ENCODE results near the gene PIP4K2A. TPM values are rescaled to one million over a fixed set of nuclear protein-coding genes. Genes with fewer than 3 reads are reported as not detected.

The PIP4K2A gene
- total RNA-seq, 2 donors from 2014 or later = 167 to 205 TPM

- Mint-ChIP-seq H3K27me3 (no peaks in the 10 kb centered on the region), H3K4me3 (peak overlapping the region; percentile 58), H3K4me1 (peaks cover 63% of the 10 kb centered on the region), H3K36me3 (ENCODE audit: low read depth) (no peaks in the 10 kb centered on the region), H3K27ac (peak overlapping the region; percentile 99)
- H3K9me3 ChIP-seq (ENCODE audit: control insufficient read depth, low read length, poor library complexity, severe bottlenecking) = no peaks in the 10 kb centered on the region
- DNase-seq = no peak
- peak; percentile 47 for ATAC-seq
Observed at GRCh38 chr10:22623633-22624253, 90.6 kb downstream of the PIP4K2A start.

- Mint-ChIP-seq H3K4me1 (peaks cover 71% of the 10 kb centered on the region), H3K4me3 (no peak overlapping the region)
- ATAC-seq = no peak
Observed at GRCh38 chr10:22622242-22622806, 92.1 kb downstream of the PIP4K2A start.

GRCh38 chr10:22621726-22622125, 92.7 kb downstream of the PIP4K2A start:
- DNase-seq = no peak
- ATAC-seq = no peak
- no peaks in the 10 kb centered on the region for H3K36me3 Mint-ChIP-seq (ENCODE audit: low read depth)
- no peaks in the 10 kb centered on the region for H3K9me3 ChIP-seq (ENCODE audit: control insufficient read depth, low read length, poor library complexity, severe bottlenecking)
- H3K4me3 Mint-ChIP-seq = no peak overlapping the region
- H3K27ac Mint-ChIP-seq = peak overlapping the region; percentile 99
- peaks cover 68% of the 10 kb centered on the region for H3K4me1 Mint-ChIP-seq
- no peaks in the 10 kb centered on the region for H3K27me3 Mint-ChIP-seq

More at GRCh38 chr10:22622242-22622806, 92.1 kb downstream of the PIP4K2A start:
- no peak for DNase-seq
- Mint-ChIP-seq H3K27ac (peak overlapping the region; percentile 99), H3K36me3 (ENCODE audit: low read depth) (no peaks in the 10 kb centered on the region), H3K27me3 (no peaks in the 10 kb centered on the region)
- no peaks in the 10 kb centered on the region for H3K9me3 ChIP-seq (ENCODE audit: control insufficient read depth, low read length, poor library complexity, severe bottlenecking)

- DNase-seq (no peak), ATAC-seq (no peak)
- no peaks in the 10 kb centered on the region for H3K9me3 ChIP-seq (ENCODE audit: control insufficient read depth, low read length, poor library complexity, severe bottlenecking)
- Mint-ChIP-seq H3K27me3 (no peaks in the 10 kb centered on the region), H3K4me3 (no peak overlapping the region), H3K4me1 (peaks cover 68% of the 10 kb centered on the region), H3K27ac (peak overlapping the region; percentile 99), H3K36me3 (ENCODE audit: low read depth) (no peaks in the 10 kb centered on the region)
Observed at GRCh38 chr10:22620929-22621328, 93.4 kb downstream of the PIP4K2A start.

- no peak for ATAC-seq
- peak overlapping the region; percentile 53 for H3K4me3 Mint-ChIP-seq
- peaks cover 66% of the 10 kb centered on the region for H3K4me1 Mint-ChIP-seq
- no peaks in the 10 kb centered on the region for H3K27me3 Mint-ChIP-seq
- H3K27ac Mint-ChIP-seq = peak overlapping the region; percentile 99
- H3K9me3 ChIP-seq (ENCODE audit: control insufficient read depth, low read length, poor library complexity, severe bottlenecking) = no peaks in the 10 kb centered on the region
- no peak for DNase-seq
- H3K36me3 Mint-ChIP-seq (ENCODE audit: low read depth) = no peaks in the 10 kb centered on the region
Observed at GRCh38 chr10:22620140-22620857, 94.1 kb downstream of the PIP4K2A start.

GRCh38 chr10:22619101-22619500, 95.3 kb downstream of the PIP4K2A start:
- no peaks in the 10 kb centered on the region for H3K27me3 Mint-ChIP-seq
- DNase-seq (no peak), ATAC-seq (no peak)
- H3K36me3 Mint-ChIP-seq (ENCODE audit: low read depth) = no peaks in the 10 kb centered on the region
- no peaks in the 10 kb centered on the region for H3K9me3 ChIP-seq (ENCODE audit: control insufficient read depth, low read length, poor library complexity, severe bottlenecking)
- peaks cover 67% of the 10 kb centered on the region for H3K4me1 Mint-ChIP-seq
- peak overlapping the region; percentile 100 for H3K27ac Mint-ChIP-seq
- peak overlapping the region; percentile 76 for H3K4me3 Mint-ChIP-seq

GRCh38 chr10:22618078-22618785, 96.1 kb downstream of the PIP4K2A start:
- DNase-seq (no peak), ATAC-seq (no peak)
- Mint-ChIP-seq H3K4me3 (peak overlapping the region; percentile 76), H3K36me3 (ENCODE audit: low read depth) (peaks cover 5% of the 10 kb centered on the region), H3K4me1 (peaks cover 68% of the 10 kb centered on the region), H3K27me3 (no peaks in the 10 kb centered on the region), H3K27ac (peak overlapping the region; percentile 100)
- no peaks in the 10 kb centered on the region for H3K9me3 ChIP-seq (ENCODE audit: control insufficient read depth, low read length, poor library complexity, severe bottlenecking)

GRCh38 chr10:22617516-22617915, 96.9 kb downstream of the PIP4K2A start:
- no peak for ATAC-seq
- Mint-ChIP-seq H3K4me3 (peak overlapping the region; percentile 76), H3K27me3 (no peaks in the 10 kb centered on the region), H3K4me1 (peaks cover 69% of the 10 kb centered on the region), H3K36me3 (ENCODE audit: low read depth) (peaks cover 11% of the 10 kb centered on the region), H3K27ac (peak overlapping the region; percentile 100)
- DNase-seq = no peak
- H3K9me3 ChIP-seq (ENCODE audit: control insufficient read depth, low read length, poor library complexity, severe bottlenecking) = no peaks in the 10 kb centered on the region

- Mint-ChIP-seq H3K36me3 (ENCODE audit: low read depth) (peaks cover 16% of the 10 kb centered on the region), H3K4me3 (no peak overlapping the region)
Observed at GRCh38 chr10:22617051-22617450, 97.3 kb downstream of the PIP4K2A start.

GRCh38 chr10:22615819-22616499, 98.4 kb downstream of the PIP4K2A start:
- Mint-ChIP-seq H3K27me3 (no peaks in the 10 kb centered on the region), H3K36me3 (ENCODE audit: low read depth) (peaks cover 16% of the 10 kb centered on the region), H3K4me1 (peaks cover 72% of the 10 kb centered on the region), H3K4me3 (peak overlapping the region; percentile 82), H3K27ac (peak overlapping the region; percentile 100)
- H3K9me3 ChIP-seq (ENCODE audit: control insufficient read depth, low read length, poor library complexity, severe bottlenecking) = no peaks in the 10 kb centered on the region
- peak in 2 of 3 donors; percentile 27 to 45 for DNase-seq
- peak; percentile 49 for ATAC-seq

More at GRCh38 chr10:22617051-22617450, 97.3 kb downstream of the PIP4K2A start:
- no peaks in the 10 kb centered on the region for H3K9me3 ChIP-seq (ENCODE audit: control insufficient read depth, low read length, poor library complexity, severe bottlenecking)
- Mint-ChIP-seq H3K27me3 (no peaks in the 10 kb centered on the region), H3K4me1 (peaks cover 74% of the 10 kb centered on the region), H3K27ac (peak overlapping the region; percentile 100)
- DNase-seq (no peak), ATAC-seq (no peak)

- Mint-ChIP-seq H3K27me3 (no peaks in the 10 kb centered on the region), H3K4me1 (peaks cover 68% of the 10 kb centered on the region)
- no peak for DNase-seq
Observed at GRCh38 chr10:22615101-22615500, 99.3 kb downstream of the PIP4K2A start.

GRCh38 chr10:22613011-22613410, 101.4 kb downstream of the PIP4K2A start:
- Mint-ChIP-seq H3K27ac (peak overlapping the region; percentile 100), H3K4me3 (peak overlapping the region; percentile 93), H3K36me3 (ENCODE audit: low read depth) (peaks cover 17% of the 10 kb centered on the region), H3K4me1 (peaks cover 68% of the 10 kb centered on the region), H3K27me3 (no peaks in the 10 kb centered on the region)
- no peaks in the 10 kb centered on the region for H3K9me3 ChIP-seq (ENCODE audit: control insufficient read depth, low read length, poor library complexity, severe bottlenecking)
- DNase-seq (no peak), ATAC-seq (no peak)

More at GRCh38 chr10:22615101-22615500, 99.3 kb downstream of the PIP4K2A start:
- ATAC-seq = no peak
- H3K27ac Mint-ChIP-seq = peak overlapping the region; percentile 100
- H3K9me3 ChIP-seq (ENCODE audit: control insufficient read depth, low read length, poor library complexity, severe bottlenecking) = no peaks in the 10 kb centered on the region
- H3K4me3 Mint-ChIP-seq = peak overlapping the region; percentile 82
- peaks cover 16% of the 10 kb centered on the region for H3K36me3 Mint-ChIP-seq (ENCODE audit: low read depth)
